GM21367 (cell line): ENCODE data around the gene ZNF607.

ENCODE experiments used
- ATAC-seq: cut with Tn5 transposase; IDR thresholded peaks from one replicate; pipeline ENCODE4 v1.9.1; 2021; ENCODE audit not compliant: unreplicated experiment

ZNF607 gene

GRCh38 chr19:37654118-37654517, 65.4 kb downstream of the ZNF607 start:
- no peak for ATAC-seq
